Tibial nerve (tissue), 4 donors: ENCODE data around the gene GDF10. TPM values are rescaled to one million over a fixed set of nuclear protein-coding genes. Genes with fewer than 3 reads are reported as not detected.

ENCODE experiments used
- DNase-seq, 2 donors: peaks; one replicate each; pipeline ENCODE4 v3.0.0-alpha.2; 2019; ENCODE audit warnings: low spot score in 2 of 2
- H3K27ac ChIP-seq, 4 donors: fragments of 200-600 bp; sonication (generic) in 3 of 4; one replicate each; pipeline ENCODE4 v1.5.1; 2017 to 2019; ENCODE audit warnings: mild to moderate bottlenecking in 1 of 4
- H3K27me3 ChIP-seq, 2 donors: fragments of 200-600 bp; sonication (generic) in 1 of 2; one replicate each; pipeline versions ENCODE4 v1.5.1 to v1.6.0; 2017 to 2019
- H3K36me3 ChIP-seq, 3 donors: fragments of 200-600 bp; sonication (generic); one replicate each; pipeline ENCODE4 v1.5.1; 2018 to 2019
- H3K4me1 ChIP-seq, 4 donors: fragments of 200-600 bp; sonication (generic) in 3 of 4; one replicate each; pipeline ENCODE4 v1.5.1; 2017 to 2019
- H3K4me3 ChIP-seq, 4 donors: fragments of 200-600 bp; sonication (generic) in 3 of 4; one replicate each; pipeline ENCODE4 v1.5.1; 2017 to 2019; ENCODE audit warnings: mild to moderate bottlenecking in 1 of 4, moderate library complexity in 1 of 4
- H3K9me3 ChIP-seq, 4 donors: fragments of 200-600 bp; sonication (generic) in 3 of 4; one replicate each; pipeline ENCODE4 v1.5.1; 2017 to 2019
- EP300 ChIP-seq, 2 donors: sonication (generic); formaldehyde crosslinking; IDR thresholded peaks; one replicate each; pipeline ENCODE4 v1.6.1; 2017; ENCODE audit warnings: antibody characterized with exemption in 2 of 2, mild to moderate bottlenecking in 1 of 2
- POLR2A ChIP-seq, 2 donors: fragments of 450-650 bp; IDR thresholded peaks; one replicate each; pipeline ENCODE4 v1.6.1; 2017; ENCODE audit warnings: antibody characterized with exemption in 2 of 2, mild to moderate bottlenecking in 2 of 2, moderate library complexity in 2 of 2
- WGBS, 2 donors: methylation state at CpG; one replicate each; pipeline ENCODE4 v1.1.5; 2018; 5-methylcytosine and 5-hydroxymethylcytosine counted together
- total RNA-seq, 4 donors: library from RNA; depleted of rRNA; stranded (reverse); fragments of >200 nt; gene quantifications; one replicate each; pipeline ENCODE4 v1.1.0, GENCODE V29; 2016
- TF ChIP-seq, protein P1 (sequence below), 5 experiments: fragments of 200-600 bp in 3 of 5; fragments of 450-650 bp in 2 of 5; sonication (generic) in 3 of 5; IDR thresholded peaks; one replicate each; pipeline ENCODE4 v1.5.1; 2016 to 2019; ENCODE audit warnings: antibody characterized with exemption in 5 of 5, mild to moderate bottlenecking in 3 of 5, moderate library complexity in 2 of 5

The GDF10 gene
- total RNA-seq, 4 donors from 2014 or later: 10.2 to 48.2 (median 22.9) TPM

GRCh38 chr10:47294057-47294456 lies 5.9 kb upstream of the GDF10 start:
- H3K4me1 ChIP-seq: peaks cover 0 to 41% (median 6%) of the 10 kb centered on the region in 4 donors
- H3K4me3 ChIP-seq: no peak overlapping the region
- no peak overlapping the region for H3K27ac ChIP-seq
- no peaks in the 10 kb centered on the region for H3K9me3 ChIP-seq
- H3K27me3 ChIP-seq: no peaks in the 10 kb centered on the region
- 91 to 95% methylated on average over 9 of the region's 9 CpGs for WGBS, 2 donors
- no peaks in the 10 kb centered on the region for H3K36me3 ChIP-seq
- TF ChIP-seq POLR2A (IDR thresholded peaks at IDR 0.05) (no peak), EP300 (IDR thresholded peaks at IDR 0.05) (no peak)
- TF ChIP-seq, protein P1, sequence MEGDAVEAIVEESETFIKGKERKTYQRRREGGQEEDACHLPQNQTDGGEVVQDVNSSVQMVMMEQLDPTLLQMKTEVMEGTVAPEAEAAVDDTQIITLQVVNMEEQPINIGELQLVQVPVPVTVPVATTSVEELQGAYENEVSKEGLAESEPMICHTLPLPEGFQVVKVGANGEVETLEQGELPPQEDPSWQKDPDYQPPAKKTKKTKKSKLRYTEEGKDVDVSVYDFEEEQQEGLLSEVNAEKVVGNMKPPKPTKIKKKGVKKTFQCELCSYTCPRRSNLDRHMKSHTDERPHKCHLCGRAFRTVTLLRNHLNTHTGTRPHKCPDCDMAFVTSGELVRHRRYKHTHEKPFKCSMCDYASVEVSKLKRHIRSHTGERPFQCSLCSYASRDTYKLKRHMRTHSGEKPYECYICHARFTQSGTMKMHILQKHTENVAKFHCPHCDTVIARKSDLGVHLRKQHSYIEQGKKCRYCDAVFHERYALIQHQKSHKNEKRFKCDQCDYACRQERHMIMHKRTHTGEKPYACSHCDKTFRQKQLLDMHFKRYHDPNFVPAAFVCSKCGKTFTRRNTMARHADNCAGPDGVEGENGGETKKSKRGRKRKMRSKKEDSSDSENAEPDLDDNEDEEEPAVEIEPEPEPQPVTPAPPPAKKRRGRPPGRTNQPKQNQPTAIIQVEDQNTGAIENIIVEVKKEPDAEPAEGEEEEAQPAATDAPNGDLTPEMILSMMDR (IDR thresholded peaks at IDR 0.05): no peak
- DNase-seq: no peak

DNA sequence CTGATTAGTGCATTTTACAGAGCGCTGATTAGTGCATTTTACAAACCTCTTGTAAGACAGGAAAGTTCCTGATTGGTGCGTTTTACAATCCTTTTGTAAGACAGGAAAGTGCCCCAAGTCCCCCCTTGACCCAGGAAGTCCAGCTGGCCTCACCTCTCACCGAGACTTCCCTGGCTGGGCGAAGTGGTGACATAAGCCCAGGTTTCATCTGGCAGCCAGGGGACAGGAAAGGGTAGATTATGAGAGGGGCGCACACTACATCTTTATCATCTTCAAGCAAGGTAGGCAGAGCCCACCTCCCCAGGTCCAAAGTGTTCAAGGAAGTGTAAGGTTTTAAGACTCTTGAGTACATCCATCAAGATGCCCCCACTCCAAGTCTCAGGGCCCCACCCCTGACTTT lies 5.5 kb upstream of the GDF10 start:
- Histone ChIP-seq H3K4me3 (no peak overlapping the region), H3K4me1 (peaks cover 0 to 45% (median 6%) of the 10 kb centered on the region in 4 donors), H3K36me3 (no peaks in the 10 kb centered on the region), H3K9me3 (no peaks in the 10 kb centered on the region), H3K27me3 (no peaks in the 10 kb centered on the region), H3K27ac (no peak overlapping the region)
- WGBS, 2 donors: 78 to 92% methylated on average over 5 of the region's 5 CpGs
- no peak for DNase-seq
- TF ChIP-seq EP300 (IDR thresholded peaks at IDR 0.05) (no peak), POLR2A (IDR thresholded peaks at IDR 0.05) (no peak)
- TF ChIP-seq, protein P1 (IDR thresholded peaks at IDR 0.05): no peak

GRCh38 chr10:47295411-47295810 lies 4.6 kb upstream of the GDF10 start:
- Histone ChIP-seq H3K4me1 (peaks cover 0 to 53% (median 8%) of the 10 kb centered on the region in 4 donors), H3K4me3 (no peak overlapping the region), H3K27me3 (peaks cover 0 to 1% of the 10 kb centered on the region in 2 donors), H3K9me3 (no peaks in the 10 kb centered on the region), H3K27ac (peak overlapping the region in 2 of 4 donors; percentile 55 to 77), H3K36me3 (no peaks in the 10 kb centered on the region)
- TF ChIP-seq, protein P1 (IDR thresholded peaks at IDR 0.05): no peak
- TF ChIP-seq POLR2A (IDR thresholded peaks at IDR 0.05) (no peak), EP300 (IDR thresholded peaks at IDR 0.05) (no peak)
- 89 to 92% methylated on average over 5 of the region's 5 CpGs for WGBS, 2 donors
- DNase-seq: no peak

DNA sequence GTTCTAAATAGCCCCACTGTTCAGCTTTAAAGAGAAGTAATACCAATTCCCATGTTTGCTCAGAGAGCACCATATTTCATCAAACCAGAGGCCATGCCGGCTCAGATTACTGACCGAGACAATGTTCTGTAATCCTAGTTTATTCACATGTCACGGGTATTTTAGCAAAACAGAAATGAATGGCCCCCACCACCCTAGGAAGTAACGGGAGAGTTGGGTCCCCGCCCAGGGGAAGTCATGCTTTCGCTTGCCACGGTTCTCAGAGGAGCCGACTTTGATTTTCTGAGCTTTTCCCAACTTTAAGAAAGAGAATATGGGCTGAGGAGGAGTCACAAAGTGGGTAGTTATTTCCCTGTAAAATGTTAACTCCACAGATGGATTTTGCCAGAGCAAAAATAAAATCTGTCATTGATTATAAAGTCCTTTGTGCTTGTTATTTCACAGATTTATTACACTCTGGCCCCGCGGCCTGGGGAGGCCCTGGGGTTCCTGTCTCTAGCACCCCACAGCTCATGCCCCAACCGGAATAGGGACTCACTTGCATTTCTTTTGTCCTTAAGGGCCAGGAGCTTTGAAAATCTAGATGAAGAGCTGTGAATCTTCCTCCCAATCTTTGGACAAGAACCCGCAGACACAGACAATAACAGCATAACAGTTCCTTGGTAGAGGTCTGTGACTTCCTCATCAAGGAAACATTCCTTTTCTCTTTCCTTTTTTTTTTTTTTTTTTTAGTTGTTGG lies 3.7 kb upstream of the GDF10 start:
- Histone ChIP-seq H3K4me1 (peaks cover 0 to 59% (median 14%) of the 10 kb centered on the region in 4 donors), H3K27me3 (peaks cover 0 to 9% of the 10 kb centered on the region in 2 donors), H3K4me3 (no peak overlapping the region), H3K9me3 (no peaks in the 10 kb centered on the region), H3K27ac (peak overlapping the region in 3 of 4 donors; percentile 11 to 77 (median 55)), H3K36me3 (no peaks in the 10 kb centered on the region)
- peak in 1 of 2 donors; percentile 48 for DNase-seq
- peak in 1 of 2 donors; percentile 34 for TF ChIP-seq EP300 (IDR thresholded peaks at IDR 0.05)
- TF ChIP-seq, protein P1 (IDR thresholded peaks at IDR 0.05): no peak
- 24 to 31% methylated on average over 12 of the region's 12 CpGs for WGBS, 2 donors

- no peak for DNase-seq
- 54 to 76% methylated on average over 1 of the region's 1 CpG for WGBS, 2 donors
- peaks cover 0 to 55% (median 14%) of the 10 kb centered on the region in 4 donors for H3K4me1 ChIP-seq
Measured at GRCh38 chr10:47296941-47297340, 3.1 kb upstream of the GDF10 start.

More at GRCh38 chr10:47296941-47297340, 3.1 kb upstream of the GDF10 start:
- Histone ChIP-seq H3K27me3 (peaks cover 0 to 15% of the 10 kb centered on the region in 2 donors), H3K9me3 (no peaks in the 10 kb centered on the region), H3K4me3 (no peak overlapping the region), H3K27ac (peak overlapping the region in 2 of 4 donors; percentile 70 to 77), H3K36me3 (no peaks in the 10 kb centered on the region)
- TF ChIP-seq, protein P1 (IDR thresholded peaks at IDR 0.05): no peak
- no peak for TF ChIP-seq EP300 (IDR thresholded peaks at IDR 0.05)
- no peak for TF ChIP-seq POLR2A (IDR thresholded peaks at IDR 0.05)
